GM19452 (cell line): Measurements from ENCODE around the gene ADGRD1.

ENCODE experiments used
- ATAC-seq: cut with Tn5 transposase; IDR thresholded peaks from one replicate; pipeline ENCODE4 v1.9.1; 2021; ENCODE audit not compliant: unreplicated experiment

The ADGRD1 gene

DNA sequence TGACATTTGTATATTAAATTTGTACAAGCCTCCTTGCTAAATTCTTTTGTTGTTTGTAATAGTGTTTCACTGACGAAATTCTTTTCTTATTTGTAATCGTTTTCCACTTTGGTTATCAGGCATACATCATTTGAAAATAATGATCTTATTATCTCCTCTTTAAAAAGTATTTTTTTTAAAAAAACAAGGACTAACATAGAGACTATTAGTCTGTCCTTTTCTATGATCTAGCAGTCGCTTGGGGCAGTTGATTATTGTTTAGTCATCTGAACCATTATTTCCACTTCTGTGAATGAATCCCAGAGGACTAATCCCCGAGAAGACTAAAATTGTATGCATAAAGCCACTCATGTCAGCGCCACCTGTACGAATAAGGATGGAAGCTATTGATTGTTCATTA lies 11.5 kb downstream of the ADGRD1 start:
- no peak for ATAC-seq

DNA sequence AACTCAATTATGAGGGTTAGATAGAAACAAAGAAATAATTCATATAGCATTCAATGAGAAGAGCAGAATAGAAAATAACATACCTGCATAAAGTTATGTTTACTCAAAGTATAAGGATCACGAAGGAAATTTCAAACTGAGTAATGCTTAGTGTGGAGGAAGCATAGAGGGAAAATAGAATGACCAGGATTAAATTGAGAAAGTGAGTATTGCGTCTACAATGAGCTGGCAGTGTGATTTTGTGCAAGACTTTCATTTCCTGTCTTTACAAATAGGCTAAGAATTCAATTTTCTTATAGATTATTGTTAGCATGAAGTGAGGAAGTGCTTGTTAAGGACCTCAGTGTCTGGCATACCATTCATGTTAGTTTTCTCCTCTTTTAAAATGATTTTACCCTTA lies 12.0 kb downstream of the ADGRD1 start:
- no peak for ATAC-seq

DNA sequence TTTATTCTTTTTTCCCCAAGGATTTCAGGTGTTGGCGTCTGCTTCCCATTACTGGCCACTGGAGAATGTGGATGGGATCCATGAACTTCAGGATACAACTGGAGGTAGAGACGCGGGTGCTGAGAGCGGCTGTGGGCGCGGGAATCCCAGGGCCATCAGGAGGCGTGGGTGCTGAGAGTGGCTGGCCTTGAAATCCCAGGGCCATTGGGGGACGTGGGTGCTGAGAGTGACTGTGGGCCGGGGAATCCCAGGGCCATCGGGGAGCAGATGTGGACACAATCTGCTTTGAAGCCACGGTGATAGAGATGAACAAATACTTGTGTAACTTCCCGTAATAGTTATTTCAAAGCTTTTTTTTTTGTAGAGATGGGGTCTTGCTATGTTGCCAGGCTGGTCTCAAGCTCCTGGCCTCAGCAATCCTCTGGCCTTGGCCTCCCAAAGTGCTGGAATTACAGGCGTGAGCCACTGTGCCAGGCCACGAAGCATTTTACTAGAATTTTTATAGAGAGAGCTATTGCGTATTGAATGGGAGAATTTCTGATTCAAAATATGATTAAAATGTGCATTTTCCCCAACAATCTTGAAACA lies 12.8 kb downstream of the ADGRD1 start:
- ATAC-seq, result no peak

DNA sequence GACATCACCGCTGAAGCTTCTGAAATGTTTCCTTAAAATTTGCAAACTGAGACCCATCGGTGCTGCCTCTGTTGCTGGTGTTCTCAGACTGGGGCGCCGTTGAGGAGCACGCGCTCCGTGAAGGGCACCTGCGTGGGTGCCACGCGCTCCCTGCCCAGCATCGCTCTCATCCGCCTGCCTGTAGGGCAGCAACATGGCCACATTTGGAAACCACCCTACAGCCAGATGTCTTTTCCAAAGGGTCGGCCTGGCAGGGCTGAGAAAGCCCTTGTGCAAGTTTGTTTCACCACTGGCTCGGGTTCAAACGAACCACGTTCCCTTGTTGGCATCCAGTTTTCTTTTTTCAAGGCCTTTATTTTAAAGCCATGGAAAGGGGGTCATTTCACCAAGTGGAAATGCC lies 13.9 kb downstream of the ADGRD1 start:
- no peak for ATAC-seq

DNA sequence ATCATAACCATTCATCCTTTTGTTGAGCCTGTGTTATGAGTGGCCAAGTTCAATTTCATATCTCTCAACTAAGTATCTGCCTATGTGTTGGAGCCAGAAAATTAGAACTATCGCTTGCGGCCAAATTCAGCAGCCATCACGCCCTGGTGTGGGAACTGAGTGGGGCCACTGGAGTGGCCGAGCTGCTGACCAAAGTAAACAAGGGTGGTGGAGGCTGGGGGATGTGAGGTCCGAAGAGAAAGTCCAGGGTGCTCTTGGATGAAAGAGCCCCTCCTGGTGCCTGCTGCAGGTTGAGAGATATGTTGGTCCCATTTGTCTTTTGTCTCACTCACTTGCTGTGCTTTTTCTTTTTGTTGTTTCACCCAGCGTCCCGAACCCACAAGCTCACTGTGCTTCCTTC lies 14.9 kb downstream of the ADGRD1 start:
- no peak for ATAC-seq

DNA sequence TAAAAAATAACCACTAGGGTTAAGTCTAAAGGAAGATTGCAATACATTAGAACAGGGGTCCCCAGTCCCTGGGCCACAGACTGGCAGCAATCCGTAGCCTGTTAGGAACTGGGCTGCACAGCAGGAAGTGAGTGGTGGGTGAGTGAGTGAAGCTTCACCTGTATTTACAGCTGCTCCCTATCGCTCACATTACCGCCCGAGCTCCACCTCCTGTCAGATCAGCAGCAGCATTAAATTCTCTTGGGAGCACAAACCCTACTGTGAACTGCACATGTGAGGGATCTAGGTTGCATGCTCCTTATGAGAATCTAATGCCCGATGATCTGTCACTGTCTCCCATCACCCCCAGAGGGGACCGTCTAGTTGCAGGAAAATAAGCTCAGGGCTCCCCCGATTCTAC lies 15.5 kb downstream of the ADGRD1 start:
- ATAC-seq, result no peak

DNA sequence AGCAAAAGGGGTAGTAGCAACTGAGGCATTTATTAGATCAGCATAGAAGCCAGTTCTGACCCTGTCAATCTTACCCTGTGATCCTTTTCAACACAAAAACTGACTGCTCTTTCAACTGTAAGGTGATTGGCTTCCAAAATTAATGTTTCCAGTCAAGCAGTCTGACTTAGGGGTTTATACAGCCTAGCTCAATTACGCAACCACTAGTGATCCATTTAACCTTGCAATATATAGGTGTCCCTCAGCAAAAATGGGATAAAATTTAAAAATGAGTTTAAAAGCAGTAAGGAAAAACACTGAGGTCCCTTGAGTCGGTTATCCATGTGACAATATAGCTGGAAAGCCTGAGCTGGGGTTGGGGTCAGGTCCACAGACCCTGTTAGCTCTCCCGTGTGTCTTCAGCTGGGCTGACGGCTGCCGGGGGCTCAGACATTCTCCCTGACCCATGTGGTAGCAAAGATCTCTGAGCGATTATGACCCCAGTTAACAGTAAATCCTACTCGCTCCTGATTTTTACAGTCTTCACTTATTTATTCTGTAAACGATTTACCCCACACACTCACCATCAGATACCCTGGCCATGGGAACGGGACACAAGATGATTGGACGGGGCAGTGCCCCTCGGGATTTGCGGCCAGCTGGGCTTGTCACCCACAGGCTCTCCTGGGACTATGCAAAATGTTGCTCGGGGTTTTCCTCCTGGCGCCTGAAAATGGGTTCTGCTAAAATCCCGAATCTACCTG lies 16.6 kb downstream of the ADGRD1 start:
- ATAC-seq, result peak; percentile 77

DNA sequence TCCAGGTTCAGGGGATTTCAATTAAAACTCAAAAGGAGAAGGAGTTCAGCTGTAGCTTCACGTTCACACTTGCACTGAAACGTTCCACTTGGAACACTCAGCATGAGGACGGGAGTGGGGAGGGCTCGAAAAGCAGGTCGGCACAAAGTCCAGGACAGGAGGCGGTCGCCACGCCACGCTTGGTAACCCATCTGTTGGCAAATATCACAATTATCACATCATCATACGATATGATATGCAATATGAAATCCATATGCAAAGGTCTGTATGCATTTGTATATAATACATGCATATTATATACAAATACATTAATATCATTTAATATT lies 17.2 kb downstream of the ADGRD1 start:
- ATAC-seq, result peak; percentile 11

DNA sequence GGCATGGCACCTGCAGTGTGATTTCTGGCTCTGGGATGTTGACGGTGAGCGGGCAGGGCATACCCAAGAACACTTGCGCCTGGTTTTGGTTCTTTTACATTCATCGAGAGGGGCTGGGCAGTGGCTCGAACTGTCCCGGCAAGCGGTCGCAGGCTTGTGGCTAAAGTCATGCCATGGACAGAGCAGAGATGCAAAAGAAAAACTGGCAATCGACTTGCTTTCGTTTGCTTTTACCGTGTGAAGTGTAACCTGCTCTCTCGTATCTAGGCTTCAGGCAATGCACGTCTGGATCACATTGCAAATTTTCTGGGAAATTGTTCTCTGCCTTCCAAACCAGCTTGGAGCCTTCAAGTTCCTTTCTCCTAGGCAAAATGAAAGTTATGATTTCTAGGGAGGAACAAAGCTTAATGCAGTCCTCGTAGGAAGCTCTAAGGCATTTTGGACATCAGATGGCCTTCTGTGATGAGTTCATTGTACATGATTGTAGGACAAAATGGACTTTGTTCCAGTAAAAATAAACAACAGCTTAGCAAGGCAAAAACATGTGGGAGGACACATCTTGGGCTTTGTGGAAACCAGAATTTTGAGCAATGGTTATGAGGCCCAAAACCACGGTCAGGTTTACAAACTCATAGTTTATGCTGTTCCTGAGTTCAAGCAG lies 18.3 kb downstream of the ADGRD1 start:
- no peak for ATAC-seq

DNA sequence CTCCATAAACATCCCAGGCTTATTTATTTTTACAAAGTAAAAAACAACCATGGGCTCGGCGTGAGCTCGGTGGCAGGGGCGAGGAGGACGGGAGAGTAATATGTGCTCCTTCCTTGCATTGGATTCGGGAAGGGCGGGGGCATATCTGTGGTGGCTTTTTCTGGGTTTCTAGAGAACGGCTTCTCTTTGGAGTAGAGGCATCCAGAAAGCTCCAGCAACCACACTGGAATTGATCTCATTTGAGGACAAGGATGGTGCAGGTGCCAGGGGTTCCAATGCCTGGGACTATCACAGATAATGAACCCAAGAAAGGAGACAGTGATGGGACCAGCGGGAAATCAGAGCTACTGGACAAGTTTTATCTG lies 18.9 kb downstream of the ADGRD1 start:
- no peak for ATAC-seq

DNA sequence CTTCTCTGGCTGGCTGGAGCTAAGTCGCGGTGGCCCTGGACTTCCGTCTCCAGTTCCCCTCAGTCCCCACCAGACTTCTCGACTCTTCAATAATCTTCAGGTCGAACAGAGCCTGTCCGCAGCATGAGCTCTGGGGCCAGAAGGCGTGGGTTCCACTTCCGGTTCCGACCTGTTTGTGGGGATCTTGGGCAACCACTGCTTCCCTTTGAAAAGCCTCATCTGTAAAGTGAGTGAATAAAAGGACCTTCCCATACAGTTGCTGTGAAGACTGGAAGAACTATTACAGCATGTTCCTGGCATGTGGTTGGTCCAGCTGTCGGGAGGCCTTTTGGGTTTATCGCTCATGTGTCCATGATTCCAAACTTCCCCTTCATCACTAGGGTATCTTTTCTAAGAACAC lies 19.4 kb downstream of the ADGRD1 start:
- ATAC-seq, result no peak

DNA sequence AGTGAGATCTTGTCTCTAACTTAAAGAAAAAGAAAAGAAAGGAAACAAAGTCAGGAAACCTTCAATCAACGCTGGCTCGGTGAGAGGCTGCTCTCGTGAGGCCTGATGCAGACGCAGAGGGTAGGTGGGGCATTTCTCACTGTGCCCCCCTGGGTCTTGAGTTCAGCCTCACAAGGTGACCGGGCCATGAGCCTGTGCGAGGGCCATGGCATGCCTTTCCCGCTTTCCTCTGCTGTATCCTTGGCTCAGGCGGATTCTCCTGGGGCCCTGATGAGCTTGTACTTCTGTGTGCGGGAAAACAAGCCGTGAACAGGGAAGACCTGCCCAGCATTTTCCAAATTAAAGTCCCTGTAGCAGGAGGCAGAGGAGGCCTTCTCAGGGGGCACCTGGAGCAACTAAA lies 20.2 kb downstream of the ADGRD1 start:
- no peak for ATAC-seq

DNA sequence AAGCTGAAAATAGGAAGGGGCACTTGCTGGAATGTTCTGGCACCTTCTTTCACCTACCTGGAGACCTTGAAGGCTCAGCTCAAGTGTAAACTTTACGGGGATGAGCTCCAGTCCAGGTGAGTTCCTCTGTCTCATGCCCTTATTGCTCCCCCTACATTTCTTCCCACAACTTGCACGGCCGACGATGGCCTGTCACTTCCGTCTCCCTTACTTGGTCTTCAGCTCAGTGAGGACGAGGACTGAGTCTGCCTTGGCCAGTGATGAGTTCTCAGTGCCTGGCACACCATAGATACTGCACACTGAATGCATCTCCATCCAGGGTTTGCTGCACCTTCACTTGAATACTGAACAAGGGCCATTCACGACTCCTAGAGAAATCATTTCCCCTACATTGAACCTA lies 21.4 kb downstream of the ADGRD1 start:
- no peak for ATAC-seq

DNA sequence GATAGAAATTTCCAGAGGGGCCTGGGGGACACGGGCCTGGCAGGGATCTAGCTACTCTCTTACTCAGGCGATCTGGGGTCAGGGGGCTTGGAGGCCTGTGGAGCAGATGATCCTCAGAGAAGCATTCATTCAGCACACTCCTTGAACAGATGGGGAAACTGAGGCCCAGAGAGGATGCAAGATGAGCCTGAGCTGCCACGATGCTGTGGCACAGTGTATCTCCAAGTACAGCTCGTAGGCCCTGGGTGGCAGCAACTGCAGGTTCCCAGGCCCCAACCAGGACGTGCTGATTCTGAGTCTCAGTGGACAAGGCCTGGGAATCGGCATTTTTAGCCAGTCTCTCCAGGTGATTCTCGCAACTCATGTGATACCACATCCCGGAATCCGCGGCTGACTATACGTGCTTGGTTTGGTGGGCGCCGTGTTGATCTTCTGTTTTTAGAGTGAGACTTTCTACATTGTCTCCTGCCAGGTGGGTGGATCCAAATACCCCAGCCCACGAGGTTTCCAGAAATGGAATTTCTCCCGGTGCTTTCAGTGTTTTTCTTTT lies 22.5 kb downstream of the ADGRD1 start:
- ATAC-seq, result no peak

DNA sequence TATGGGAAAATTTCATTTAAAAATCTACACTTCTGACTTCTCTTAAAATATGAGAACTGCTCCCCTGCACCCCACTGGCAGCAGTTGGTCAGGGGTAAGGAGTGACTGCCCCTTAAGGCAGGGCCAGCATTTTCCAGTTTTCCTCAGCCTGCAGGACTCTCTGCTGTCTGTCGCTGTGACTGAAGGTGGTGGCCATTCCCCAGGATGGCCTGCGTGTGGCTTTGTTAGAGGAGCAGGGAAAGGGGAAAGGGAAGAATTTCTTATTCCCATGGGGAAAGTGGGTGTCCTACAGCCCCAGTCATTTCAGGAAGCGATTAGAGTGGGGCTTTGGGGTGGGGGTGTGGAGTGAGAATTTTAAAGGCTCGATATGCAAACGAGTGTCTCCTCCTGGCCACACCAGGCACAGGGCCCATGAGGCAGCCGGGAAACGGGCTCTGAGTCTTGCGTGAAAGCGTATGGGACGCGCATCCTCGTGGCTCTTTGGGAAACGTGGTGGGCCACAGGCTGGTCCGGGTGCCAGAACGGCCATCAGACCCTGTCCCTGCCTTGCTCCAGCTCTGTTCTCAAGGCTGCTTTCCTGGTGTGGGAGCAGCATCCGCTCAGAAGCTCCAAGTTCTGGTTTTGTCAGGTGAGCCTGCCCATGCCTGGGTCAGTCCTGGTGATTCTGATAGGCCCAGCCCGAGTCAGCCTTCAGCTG lies 23.5 kb downstream of the ADGRD1 start:
- no peak for ATAC-seq

DNA sequence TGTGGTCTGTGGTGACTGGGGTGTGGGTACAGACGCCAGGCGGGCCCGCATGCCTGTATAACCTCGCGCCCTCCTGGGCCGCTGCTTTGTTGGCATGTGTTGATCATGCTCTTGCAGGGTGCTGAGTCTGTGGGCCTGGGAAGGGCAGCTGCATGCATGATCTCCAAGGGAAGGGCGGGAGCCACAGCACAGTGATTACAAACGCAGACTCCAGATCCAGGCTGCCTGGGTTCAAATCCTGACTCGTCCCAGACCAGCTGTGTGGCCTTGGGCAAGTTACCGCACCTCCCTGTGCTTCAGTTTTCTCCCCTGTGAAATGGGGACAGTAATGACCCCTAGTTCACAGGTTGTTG lies 24.0 kb downstream of the ADGRD1 start:
- no peak for ATAC-seq

DNA sequence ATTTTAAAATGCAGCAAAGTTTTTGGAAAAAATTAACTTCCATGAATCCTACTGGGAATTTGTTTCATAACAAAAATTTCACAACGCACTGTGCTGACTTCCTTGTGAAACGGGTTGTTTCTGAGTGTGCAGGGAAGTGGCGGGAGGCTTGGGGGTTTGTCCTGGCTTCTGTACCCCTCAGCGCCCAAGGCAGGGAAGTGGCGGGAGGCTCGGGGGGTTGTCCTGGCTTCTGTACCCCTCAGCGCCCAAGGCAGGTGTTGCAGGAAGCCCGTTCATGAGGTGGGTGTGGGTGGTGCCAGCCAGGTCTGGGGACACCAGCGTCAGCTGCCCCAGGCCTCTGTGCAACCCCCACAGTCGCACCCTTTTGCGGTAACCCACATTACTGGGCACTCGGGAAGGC lies 25.1 kb downstream of the ADGRD1 start:
- no peak for ATAC-seq

DNA sequence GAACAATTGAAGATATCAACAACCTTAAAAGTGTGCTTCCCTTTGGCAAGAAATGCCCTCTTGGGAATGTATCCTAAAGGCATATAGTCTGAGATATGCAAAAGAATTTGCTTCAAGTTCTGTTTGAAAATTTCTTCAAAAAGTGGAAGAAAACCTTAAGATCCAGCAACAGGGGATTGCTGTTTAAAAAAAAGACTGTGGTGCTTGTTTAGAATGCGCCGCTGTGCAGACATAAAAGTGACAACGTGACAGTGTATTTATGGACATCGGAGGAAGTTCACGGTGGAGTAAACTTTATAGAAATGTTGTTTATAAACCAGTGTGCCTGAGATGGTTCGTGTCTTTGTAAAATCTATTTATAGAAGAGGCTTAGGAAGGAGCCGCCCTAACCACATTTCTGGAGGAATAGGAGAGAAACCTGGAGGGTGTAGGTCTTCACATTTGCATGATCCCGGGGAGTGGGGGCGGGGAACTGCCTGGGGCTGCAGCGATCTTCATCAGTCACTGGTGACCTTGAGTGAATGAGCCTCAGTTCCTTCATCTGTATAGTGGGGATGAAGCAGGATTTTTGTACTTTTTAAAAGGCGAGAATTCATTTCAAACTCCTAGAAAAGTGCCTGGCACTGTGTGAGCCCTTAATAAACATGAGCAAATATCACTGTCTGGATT lies 27.5 kb downstream of the ADGRD1 start:
- no peak for ATAC-seq

DNA sequence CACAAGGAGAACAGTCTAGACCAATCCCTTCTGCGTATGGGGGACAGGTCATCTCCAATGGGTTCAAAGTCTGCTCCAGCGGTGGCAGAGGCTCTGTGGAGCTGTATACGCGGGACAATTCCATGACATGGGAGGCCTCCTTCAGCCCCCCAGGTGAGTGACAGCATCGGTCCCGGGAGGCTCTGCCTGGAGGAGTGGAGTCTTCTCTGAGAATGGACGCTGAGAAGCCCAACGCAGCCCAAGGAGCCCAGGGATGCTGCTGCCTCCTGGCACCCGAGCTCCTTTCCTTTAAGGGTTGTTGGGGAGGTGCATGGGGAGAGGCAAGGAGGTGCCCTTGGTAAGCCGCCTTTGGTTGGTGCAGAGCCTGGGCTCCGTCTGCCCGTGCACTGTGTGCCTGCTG lies 28.2 kb downstream of the ADGRD1 start:
- no peak for ATAC-seq

DNA sequence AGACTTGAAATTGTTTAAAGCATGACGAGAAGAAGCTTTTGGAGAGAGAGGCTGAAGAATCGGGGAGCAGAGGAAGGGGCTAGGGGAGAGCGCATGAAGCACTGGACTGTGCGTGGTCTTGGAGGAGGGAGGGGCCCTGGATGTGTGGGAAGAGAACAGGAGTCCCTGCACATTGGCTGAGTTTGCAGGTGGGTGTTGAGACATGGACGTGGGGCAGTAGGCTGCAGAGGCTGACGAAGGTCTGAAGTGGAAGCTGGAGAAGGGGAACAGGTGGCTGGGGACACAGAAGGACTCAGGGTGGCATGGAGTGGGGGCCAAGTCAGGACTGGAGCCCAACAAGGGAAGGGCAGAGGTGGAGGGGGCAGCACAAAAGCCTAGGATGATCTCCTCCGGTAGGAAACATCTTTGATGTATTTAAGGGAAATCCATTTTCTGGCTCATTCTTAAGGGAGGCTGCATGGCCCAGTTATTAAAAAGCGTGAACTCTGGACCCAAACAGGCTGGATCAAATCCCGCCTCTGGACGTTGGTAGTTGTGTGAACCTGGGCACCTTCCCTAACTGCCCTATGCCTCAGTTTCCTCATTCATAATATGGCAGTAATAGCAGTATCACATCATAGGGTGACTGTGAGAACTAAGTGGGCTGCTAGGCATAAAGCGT lies 29.0 kb downstream of the ADGRD1 start:
- no peak for ATAC-seq
